Right ventricle myocardium superior (tissue), 1 donor: ENCODE measurements around the gene PRPF19. TPM values are rescaled to one million over a fixed set of nuclear protein-coding genes. Genes with fewer than 3 reads are reported as not detected.

Experiments
- ATAC-seq: fragments of 200-7000 bp; cut with Tn5 transposase; one replicate; pipeline ENCODE4 v1.9.1; 2020; ENCODE audit warnings: mild to moderate bottlenecking; ENCODE audit not compliant: poor library complexity
- DNase-seq: peaks from one replicate; pipeline ENCODE4 v3.0.0-alpha.2; 2020
- intact Hi-C: fragments of 100-400 bp; cut with DNase I; formaldehyde crosslinking; loops from one replicate; pipeline ENCODE4 v1.11.2; 2022
- total RNA-seq: library from RNA; stranded (reverse); fragmentation: NEBNext Ultra II Directional; extraction: Animal tissue kit (Norgen Biotek cat#: 25700); gene quantifications from one replicate; pipeline ENCODE4 v1.2.1, GENCODE V29; 2021
- donor health status: DM: no; HTN: yes; CAD: no; lungs with severe emphysema.

The PRPF19 gene
- total RNA-seq, 1 donor from 2014 or later: 34.0 TPM

DNA sequence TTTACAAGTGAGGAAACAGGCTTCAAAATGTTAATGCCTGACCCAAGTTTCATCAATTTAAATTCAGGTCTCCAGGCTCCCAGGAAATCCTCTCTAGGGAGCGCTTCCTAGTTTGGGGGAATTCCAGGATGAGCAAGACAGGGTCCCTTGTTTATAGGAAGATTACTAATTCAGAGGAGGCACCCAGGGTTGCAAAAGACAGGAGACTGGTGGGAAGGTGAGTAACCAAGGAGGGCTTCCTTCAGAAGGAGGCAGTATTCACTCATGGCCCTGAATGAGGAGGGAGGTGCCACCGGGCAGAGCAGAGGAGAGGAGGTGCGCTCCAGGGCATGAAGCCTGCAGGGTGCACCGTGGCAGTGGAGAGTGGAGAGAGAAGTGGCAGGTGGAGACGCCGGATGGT, 19.5 kb upstream of the PRPF19 start:
- no peak for DNase-seq
- intact Hi-C loops: no loop called here
- ATAC-seq: no peak

DNA sequence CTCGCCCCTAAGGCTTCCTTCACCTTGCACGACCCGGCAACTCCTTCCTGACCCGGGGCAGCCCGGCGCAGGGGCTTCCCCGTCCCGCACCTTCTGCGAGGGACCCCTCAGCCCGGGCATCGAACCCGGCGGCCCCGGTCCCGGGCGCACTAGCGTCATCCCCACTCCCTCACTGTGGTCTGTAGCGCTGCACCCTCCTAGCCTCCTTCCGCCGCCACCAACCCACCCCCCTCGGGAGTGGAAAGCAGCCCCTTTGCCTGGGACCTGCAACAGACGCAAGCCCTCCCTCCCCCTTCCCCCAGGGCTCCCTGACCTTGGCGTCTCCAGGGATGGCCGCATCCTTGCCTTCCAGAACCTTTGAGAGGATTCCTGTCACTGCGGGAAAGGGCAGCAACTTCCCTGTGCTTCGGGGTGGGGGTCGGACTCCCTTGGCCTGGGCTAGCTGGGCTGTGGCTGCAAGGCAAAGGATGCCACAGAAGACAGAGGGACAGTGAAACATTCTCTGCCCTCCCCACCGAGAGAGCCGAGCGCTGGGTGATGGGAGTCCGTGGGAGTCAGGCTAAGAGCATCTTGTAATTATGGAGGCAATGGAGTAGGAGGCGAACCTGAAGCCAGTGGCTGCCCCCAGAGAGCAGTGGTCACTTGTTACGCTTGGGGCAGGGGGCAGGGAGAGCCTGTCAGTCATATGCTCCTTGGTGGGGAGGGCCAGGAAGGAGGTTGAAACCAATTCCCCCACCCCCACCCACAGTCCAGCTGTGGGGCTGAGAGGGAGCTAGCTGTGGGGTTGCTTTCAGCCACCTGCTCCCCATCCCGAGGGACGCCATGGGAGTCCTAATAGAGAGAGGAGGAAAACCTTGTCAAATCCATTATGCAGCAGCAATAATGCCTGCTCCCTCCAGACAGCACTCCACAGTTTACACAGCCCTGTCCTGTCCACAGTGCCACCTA, 18.8 kb upstream of the PRPF19 start:
- ATAC-seq (no peak), DNase-seq (no peak)
- intact Hi-C loops: no loop called here

DNA sequence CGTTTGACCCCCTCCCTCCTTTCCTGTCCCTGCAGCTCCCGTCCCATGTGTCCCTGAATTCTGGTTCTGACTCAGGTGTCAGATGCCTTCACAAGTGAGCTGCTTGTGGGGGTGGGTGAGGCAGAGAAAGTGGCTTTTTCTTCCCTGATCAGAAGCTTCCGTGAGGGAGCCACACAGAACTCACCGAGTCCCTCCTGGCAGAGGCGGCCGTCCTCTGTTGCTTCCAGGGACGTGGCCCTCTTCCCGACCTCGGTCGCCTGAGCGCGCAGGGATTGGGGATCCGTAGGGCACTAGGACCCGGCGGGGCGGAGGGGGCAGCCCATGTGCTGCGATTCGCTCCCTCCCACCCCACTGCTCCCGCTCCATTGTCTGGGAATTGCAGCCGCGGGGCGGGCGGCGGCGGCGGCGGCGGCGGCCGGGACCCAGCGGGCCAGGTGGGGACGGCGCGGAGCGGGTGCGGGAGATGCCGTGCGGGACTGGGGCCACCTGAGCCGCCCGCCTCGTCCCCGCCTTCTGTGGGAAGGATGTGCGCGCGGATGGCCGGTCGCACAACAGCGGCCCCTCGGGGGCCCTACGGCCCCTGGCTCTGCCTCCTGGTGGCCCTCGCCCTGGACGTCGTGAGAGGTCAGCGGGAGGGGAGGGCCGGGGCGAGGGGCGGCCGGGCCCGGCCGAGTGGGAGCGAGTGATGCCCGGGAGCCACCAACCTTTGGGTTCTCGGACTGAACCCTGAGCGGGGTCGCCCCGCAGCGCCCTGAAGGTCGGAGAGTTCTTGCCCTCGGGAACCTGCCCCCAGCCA, 17.9 kb upstream of the PRPF19 start, which contains the start of gene TMEM132A:
TMEM132A (plus strand) TSS at position 351 of the 796 bp plus-strand sequence; CDS start at position 525, 174 bp downstream.
- ATAC-seq: peak; percentile 84
- peak; percentile 83 for DNase-seq
- intact Hi-C loops: no loop called here

DNA sequence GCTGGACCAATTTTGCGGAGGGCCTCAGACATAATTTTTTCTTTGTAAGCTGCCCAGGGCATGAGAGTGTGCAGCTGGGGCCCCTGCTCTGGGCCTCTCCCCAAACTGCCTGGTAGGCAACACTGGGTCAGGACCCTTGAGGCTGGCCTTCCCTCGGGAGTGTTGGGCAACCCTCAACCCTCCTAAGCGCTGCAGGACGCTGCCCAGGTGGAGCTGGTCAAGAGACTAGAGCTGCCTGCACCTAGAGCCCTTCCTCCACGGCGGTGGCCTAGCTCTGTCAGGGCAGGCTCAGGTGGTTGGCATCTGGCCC, 17.4 kb upstream of the PRPF19 start:
- DNase-seq: no peak
- intact Hi-C loops: no loop called here
- peak; percentile 4 for ATAC-seq

DNA sequence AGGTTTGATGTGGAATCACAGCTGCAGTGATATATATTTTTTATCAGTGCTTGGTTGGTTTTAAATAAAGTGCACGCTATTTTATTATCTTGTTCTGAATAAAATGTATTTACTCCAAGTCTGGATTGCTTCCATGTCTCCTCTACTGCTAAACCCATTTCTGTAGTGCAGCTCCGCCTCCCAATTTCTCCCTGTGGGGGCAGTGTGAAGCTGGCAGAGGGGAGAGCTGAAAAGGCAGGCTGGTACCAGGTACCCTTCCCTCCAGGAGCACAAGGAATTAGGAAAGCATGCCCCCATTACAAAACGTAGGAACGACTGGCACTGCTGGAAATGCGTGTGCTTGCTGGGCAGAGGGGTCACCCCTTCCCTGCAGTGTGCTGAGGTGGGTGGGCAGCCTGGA, 16.9 kb upstream of the PRPF19 start:
- intact Hi-C loops: no loop called here
- ATAC-seq (no peak), DNase-seq (no peak)

DNA sequence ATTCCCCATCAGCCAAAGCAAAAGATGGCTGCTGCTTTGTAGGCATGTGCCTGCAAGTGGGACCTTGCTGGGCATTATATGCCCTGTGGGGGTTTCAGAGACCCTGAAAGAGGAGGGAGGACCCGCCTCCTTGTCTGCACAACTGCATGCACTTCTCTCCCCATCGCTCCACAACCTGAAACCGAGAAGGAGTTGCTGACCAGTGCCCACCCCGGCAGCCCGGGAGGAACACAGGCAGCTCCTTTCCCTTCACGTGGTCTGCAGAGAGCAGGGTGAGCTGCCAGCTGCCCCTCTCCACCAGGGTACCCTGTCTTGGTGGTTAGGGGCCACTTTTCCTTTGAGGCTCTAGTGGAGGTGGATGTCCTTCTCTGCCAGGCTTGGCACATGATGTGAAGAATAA, 16.5 kb upstream of the PRPF19 start:
- intact Hi-C loops: no loop called here
- ATAC-seq (no peak), DNase-seq (no peak)

GRCh38 chr11:60921777-60922335, 15.5 kb upstream of the PRPF19 start:
- ATAC-seq: no peak
- intact Hi-C loops: no loop called here
- DNase-seq: no peak

DNA sequence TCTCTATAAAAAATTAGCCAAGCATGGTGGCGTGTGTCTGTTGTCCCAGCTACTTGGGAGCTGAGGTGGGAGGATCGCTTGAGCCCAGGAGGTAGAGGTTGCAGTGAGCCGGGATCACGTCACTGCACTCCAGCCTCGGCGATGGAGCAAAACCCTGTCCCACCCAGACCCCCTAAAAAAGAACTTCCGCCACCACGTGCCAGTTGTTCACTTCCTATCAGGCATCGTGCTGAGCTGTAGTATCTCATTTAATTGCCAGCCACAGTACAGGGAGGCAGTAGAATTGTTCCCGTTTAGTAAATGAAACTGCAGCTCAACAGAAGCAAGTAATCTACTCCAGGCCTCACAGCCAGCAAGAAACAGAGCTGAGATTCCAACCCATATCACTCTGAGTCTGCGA, 14.9 kb upstream of the PRPF19 start:
- intact Hi-C loops: no loop called here
- DNase-seq: no peak

DNA sequence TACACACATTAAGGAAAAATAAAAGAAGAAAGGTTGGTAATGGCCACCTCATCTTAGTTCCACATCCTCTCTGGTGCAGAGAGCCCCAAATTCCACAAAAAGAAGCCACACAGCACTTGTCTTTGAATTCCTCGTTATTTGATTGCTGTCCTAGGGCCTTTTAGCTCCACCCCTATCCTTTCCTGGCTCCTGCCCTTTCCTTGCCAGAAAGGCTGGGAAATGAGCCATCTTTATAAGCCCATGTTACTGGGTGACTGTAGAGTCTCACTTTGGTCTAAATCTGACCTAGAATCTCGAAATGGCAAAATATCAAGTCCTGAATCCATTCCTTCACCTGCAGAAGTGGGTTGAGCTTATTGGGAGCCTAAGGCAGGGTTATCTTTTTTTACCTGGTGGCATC, 13.6 kb upstream of the PRPF19 start:
- intact Hi-C loops: no loop called here
- DNase-seq: no peak
- no peak for ATAC-seq

More for the DNA sequence above, 14.9 kb upstream of the PRPF19 start:
- ATAC-seq: no peak

DNA sequence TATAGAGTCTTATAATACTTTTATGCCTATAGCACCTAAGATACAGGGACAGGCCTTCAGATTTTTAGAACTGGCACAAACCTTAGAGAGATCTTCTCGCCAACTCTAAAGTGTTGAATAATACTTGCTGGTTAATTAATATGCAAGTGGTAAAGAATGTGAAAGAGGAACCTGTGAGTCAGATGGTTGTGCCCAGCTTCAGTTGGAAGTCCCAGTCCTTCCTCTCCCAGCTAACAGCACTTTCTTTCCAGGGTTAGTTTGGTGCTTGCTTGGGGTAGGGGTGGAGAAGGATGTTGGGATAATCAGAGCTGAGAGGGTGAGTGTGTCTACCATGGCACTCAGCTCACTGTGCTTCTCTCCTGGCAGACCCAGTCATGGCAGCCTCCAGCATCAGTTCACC, 12.9 kb upstream of the PRPF19 start:
- ATAC-seq (no peak), DNase-seq (no peak)
- intact Hi-C loops: no loop called here

DNA sequence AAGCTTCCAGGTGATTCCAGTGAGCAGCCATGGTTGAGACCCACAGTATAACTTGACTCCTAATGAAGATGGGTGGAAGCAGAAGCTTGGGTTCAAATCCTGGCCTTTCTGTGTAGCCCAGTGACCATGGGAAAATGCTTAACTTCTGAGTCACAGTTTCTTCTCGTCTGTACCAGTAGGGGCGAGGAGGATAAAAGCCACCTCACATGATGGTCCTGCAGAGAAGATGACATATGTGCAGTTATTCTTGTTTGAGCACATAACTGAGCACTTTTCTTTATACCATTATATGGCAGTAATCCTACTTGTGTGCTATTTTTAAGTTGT, 12.5 kb upstream of the PRPF19 start:
- DNase-seq: no peak
- intact Hi-C loops: no loop called here
- ATAC-seq: no peak

GRCh38 chr11:60918251-60918938, 12.0 kb upstream of the PRPF19 start:
- intact Hi-C loops: no loop called here
- ATAC-seq (no peak), DNase-seq (no peak)

DNA sequence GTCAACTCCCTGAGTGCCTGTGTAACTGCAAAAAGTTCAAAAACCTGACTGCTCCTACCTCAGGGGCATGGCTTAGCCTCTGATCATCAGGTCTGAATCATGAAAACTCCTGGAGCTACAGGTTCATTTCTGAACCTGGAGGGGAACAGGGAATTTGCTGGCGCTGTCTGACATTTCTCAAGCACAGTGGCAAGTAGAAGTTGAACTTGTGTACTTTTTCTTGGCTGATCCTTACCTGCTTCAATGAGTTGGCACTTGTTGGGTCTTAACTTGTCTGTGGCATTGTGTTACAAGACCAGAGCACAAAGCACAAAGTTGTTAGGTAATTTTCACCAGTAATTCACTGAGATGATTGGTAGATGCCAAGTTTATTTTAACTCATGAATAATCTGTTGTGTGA, 10.9 kb upstream of the PRPF19 start:
- DNase-seq (no peak), ATAC-seq (no peak)
- intact Hi-C loops: no loop called here

DNA sequence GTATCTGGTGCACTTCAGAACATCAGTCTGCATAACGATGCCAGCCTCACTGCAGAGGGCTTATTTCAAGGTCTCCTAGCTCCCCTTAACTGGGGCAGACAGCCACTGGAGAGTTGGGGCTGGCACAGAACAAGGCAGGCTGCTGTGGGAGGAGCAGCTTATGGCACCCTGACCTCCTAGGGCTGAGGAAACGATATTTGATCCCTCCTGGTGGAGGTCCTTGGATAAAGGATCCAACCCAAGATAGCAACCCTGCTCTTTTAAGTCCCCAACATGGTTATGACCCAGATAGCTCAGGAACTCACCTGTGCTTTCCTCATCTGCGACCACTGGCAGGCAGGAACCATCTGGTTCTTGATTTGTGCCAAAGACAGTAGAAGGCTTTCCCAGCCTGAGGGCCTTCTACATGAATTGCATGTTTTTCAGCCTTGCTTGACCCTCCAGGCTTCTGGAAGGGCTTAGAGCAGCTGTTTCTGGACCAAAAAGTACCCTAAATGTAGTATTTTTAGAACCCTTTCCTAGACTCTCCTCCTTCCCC, 10.4 kb upstream of the PRPF19 start:
- intact Hi-C loops: no loop called here
- no peak for DNase-seq
- no peak for ATAC-seq

GRCh38 chr11:60915248-60915914, 9.0 kb upstream of the PRPF19 start:
- ATAC-seq: peak; percentile 44
- DNase-seq: peak; percentile 75
- intact Hi-C loops: no loop called here

DNA sequence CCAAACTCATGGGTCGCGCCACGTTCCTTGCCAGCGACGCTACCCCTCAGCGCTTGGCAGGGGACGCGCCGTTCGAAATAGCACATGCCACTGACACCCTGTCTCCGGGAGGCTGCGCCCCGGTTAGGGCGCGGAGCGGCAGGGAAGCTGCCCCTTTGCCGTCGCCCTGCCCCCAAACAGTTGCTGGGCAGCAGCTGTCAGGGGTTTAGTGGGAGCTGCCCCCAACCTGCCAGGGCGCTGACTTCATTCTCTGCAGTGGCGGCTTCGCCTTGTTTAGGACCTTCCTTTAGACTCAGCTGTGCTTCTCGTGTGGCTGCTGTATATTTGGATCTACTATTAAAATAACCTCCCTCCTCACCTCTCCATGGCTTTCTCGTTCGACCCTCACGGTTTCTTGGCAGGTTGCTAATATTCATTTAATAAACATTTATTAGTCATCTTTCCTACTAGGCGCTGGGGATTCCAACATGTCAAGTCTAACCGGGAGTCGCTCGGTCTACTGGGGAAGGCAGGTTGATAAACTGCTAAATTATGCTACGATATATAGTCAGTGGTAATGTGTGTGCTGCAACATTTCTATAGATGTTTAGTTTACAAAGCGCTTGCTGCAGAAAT, 8.4 kb upstream of the PRPF19 start:
- no peak for DNase-seq
- ATAC-seq: peak; percentile 62
- intact Hi-C loops: no loop called here

DNA sequence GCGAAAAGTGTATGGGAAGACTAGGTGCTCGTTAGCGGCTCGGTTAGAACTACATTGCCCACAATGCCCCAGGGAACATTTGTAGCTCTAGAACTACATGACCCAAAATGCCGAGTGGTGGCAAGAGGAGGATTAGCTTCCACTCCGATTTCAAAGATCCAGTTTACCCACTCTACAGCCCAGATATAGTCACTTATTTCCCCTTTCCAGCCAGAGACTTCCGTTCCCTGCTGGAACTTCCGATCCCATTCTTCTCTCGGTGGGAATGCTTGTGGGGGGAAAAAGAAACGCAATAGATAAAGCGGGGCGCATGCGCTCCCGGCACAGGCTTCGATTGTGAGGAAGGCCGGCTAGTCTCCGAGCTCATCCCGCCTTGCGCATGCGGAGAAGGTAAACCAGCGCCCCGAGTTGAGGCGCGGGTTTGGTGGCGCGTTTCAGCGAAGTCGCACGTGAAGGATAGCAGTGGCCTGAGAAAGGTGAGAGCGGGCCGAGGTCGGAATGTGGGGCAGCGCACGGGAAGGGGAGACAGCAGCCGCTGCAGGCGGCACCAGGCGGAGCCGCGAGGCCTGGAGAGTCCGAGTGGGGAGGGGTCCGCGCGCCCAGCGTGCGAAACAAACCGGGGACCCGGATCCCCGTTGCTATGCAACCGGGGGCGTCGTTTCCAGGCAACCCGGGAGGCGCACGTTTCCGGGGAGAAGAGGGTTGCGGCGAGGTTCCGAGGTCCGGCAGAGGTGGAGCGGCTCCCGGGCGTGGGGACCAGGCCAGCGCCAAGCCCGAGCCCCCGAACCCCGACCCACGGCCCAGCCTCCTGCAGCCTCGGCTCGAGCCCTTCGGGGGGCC, 7.6 kb upstream of the PRPF19 start, which contains the start of gene TMEM109:
TMEM109 (plus strand) TSS at position 366 of the 840 bp plus-strand sequence. CDS start 5,536 bp downstream, outside the sequence.
- DNase-seq (peak; percentile 93), ATAC-seq (peak; percentile 90)
- intact Hi-C loops: no loop called here
